SK-N-SH (cell line): ENCODE results near the gene TUT7. TPM values are rescaled to one million over a fixed set of nuclear protein-coding genes. Genes with fewer than 3 reads are reported as not detected.

Source experiments
- CTCF ChIA-PET: fragments of 300-600, 350-600 bp; formaldehyde crosslinking; extraction: SDS; loops from one replicate; lab custom pipeline; 2021; lab: Yijun Ruan, JAX
- POLR2A ChIA-PET: fragments of 350-600 bp; sonication (Branson Sonifier 250); formaldehyde crosslinking; extraction: SDS; loops from one replicate; lab custom pipeline; 2020; ENCODE audit warnings: antibody characterized with exemption, inconsistent platforms; lab: Yijun Ruan, JAX
- DNase-seq: peaks from one replicate; pipeline ENCODE4 v3.0.0; 2012
- H2AFZ ChIP-seq: fragments of 200-600 bp; sonication (generic); 2 replicates; pipeline ENCODE4 v1.8.1; 2016; ENCODE audit warnings: antibody characterized with exemption, mild to moderate bottlenecking, low read depth
- H3F3A ChIP-seq: fragments of 200-600 bp; sonication (generic); replicated peaks from 2 replicates; pipeline ENCODE3; 2016; ENCODE audit warnings: antibody characterized with exemption, mild to moderate bottlenecking; ENCODE audit not compliant: insufficient read depth
- H3K27ac ChIP-seq, 2 experiments: fragments of 200-500 bp in 1 of 2; fragments of 200-600 bp in 1 of 2; sonication (Bioruptor generic) in 1 of 2; sonication (generic), shearing (Covaris generic) in 1 of 2; 2 replicates each; pipeline versions ENCODE4 v1.5.1 to v1.6.1; 2014 to 2016; ENCODE audit warnings: low read depth in 2 of 2, inconsistent platforms in 1 of 2, low read length in 1 of 2, mild to moderate bottlenecking in 1 of 2, mixed read lengths in 1 of 2
- H3K27me3 ChIP-seq: fragments of 200-600 bp; sonication (generic), shearing (Covaris generic); 2 replicates; pipeline ENCODE4 v1.6.1; 2016; ENCODE audit warnings: mixed run types; ENCODE audit not compliant: insufficient read depth
- H3K36me3 ChIP-seq, 2 experiments: fragments of 200-500 bp in 1 of 2; fragments of 200-600 bp in 1 of 2; sonication (Bioruptor generic) in 1 of 2; sonication (generic) in 1 of 2; replicated peaks in 1 of 2; 2 replicates each; pipeline versions ENCODE3 to v1.5.1; 2014 to 2016; ENCODE audit warnings: low read length in 1 of 2, mild to moderate bottlenecking in 1 of 2; ENCODE audit not compliant: insufficient read depth in 2 of 2, control insufficient read depth in 1 of 2
- H3K4me1 ChIP-seq, 2 experiments: fragments of 200-500 bp in 1 of 2; fragments of 200-600 bp in 1 of 2; sonication (Bioruptor generic) in 1 of 2; sonication (generic), shearing (Covaris generic) in 1 of 2; 2 replicates each; pipeline versions ENCODE4 v1.5.1 to v1.6.1; 2014 to 2016; ENCODE audit warnings: low read depth in 1 of 2, low read length in 1 of 2, mixed run types in 1 of 2; ENCODE audit not compliant: insufficient read depth in 2 of 2, control insufficient read depth in 1 of 2
- H3K4me2 ChIP-seq: fragments of 200-600 bp; sonication (generic), shearing (Covaris generic); 2 replicates; pipeline ENCODE4 v1.6.1; 2017; ENCODE audit warnings: mixed run types
- H3K4me3 ChIP-seq, 2 experiments: fragments of 200-500 bp in 1 of 2; fragments of 200-600 bp in 1 of 2; sonication (Bioruptor generic) in 1 of 2; sonication (generic), shearing (Covaris generic) in 1 of 2; 2 replicates each; pipeline versions ENCODE4 v1.5.1 to v1.8.1; 2014 to 2016; ENCODE audit warnings: low read depth in 2 of 2, inconsistent platforms in 1 of 2, low read length in 1 of 2, mild to moderate bottlenecking in 1 of 2, mixed read lengths in 1 of 2, moderate library complexity in 1 of 2
- H3K79me2 ChIP-seq: fragments of 200-600 bp; sonication (generic); 2 replicates; pipeline ENCODE4 v1.8.1; 2017; ENCODE audit warnings: mild to moderate bottlenecking; ENCODE audit not compliant: insufficient read depth
- H3K9ac ChIP-seq: fragments of 200-600 bp; sonication (generic); 2 replicates; pipeline ENCODE4 v1.6.1; 2017; ENCODE audit warnings: mixed run types
- H3K9me2 ChIP-seq: fragments of 200-600 bp; sonication (generic); 2 replicates; pipeline ENCODE4 v1.6.1; 2017; ENCODE audit warnings: mixed run types
- H3K9me3 ChIP-seq: fragments of 200-600 bp; sonication (generic); 2 replicates; pipeline ENCODE4 v1.6.1; 2017; ENCODE audit warnings: mixed run types, mild to moderate bottlenecking, moderate library complexity
- H4K20me1 ChIP-seq: fragments of 200-600 bp; sonication (generic); 2 replicates; pipeline ENCODE4 v1.6.1; 2017; ENCODE audit warnings: mild to moderate bottlenecking, mixed run types; ENCODE audit not compliant: insufficient read depth
- EZH2phosphoT487 ChIP-seq: fragments of 200-600 bp; sonication (generic); IDR thresholded peaks from 2 replicates; pipeline ENCODE4 v1.6.1; 2017; ENCODE audit warnings: low read depth, mixed run types, mild to moderate bottlenecking, antibody characterized with exemption, moderate library complexity, borderline replicate concordance
- FOSL2 ChIP-seq: IDR thresholded peaks from 2 replicates; pipeline ENCODE4 v1.4.0; 2012; ENCODE audit warnings: low read depth, mild to moderate bottlenecking, moderate library complexity, borderline replicate concordance
- TCF12 ChIP-seq: IDR thresholded peaks from 2 replicates; pipeline ENCODE4 v1.4.0; 2012
- WGBS: methylation state at CpG from one replicate; pipeline ENCODE4 v1.1.6; 2017; ENCODE audit warnings: low lambda C conversion rate; 5-methylcytosine and 5-hydroxymethylcytosine counted together
- polyA plus RNA-seq, 3 experiments: library from polyadenylated mRNA; depleted of rRNA; stranded (reverse); fragments of >200 nt; gene quantifications; 2 replicates each; pipeline ENCODE4 v1.2.3, GENCODE V29; 2012
- TF ChIP-seq, protein P1 (sequence below): IDR thresholded peaks from 2 replicates; pipeline ENCODE4; 2012
- TF ChIP-seq, protein P2 (sequence below): fragments of 150-350 bp; IDR thresholded peaks from 2 replicates; pipeline ENCODE4 v1.6.1; 2016; ENCODE audit warnings: mild to moderate bottlenecking, low read depth, low read length

The TUT7 gene
- polyA plus RNA-seq, 1 of the 3 experiments (the other 2 are of a cell fraction) = 6.7 TPM

DNA sequence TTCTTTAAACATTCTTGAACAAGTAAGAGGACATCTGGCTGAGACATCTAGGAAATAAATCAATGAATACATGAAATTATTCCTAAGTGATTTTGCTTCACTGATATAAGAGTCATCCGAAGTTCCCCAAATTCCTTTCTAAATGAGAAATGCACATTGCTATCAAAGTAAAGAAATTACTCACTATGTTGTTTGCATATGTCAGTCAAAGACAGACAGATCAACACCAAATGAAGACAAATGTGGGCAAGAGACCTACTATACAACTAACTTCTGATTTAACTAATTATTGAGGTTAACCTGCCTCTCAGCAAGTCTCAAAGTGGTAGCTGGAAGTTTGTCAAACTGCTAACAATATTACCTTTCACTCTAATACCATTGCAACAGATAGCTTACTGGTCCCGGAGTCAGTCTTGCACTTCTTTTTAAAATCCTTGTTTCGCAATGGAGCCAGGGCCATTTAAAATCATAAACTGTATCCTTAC lies 13.2 kb downstream of the TUT7 start:
- DNase-seq = no peak
- TF ChIP-seq EZH2phosphoT487 (no peak), TCF12 (peak; percentile 31), FOSL2 (peak; percentile 35; the same call in 1 of the 2 replicates)
- TF ChIP-seq, protein P1, sequence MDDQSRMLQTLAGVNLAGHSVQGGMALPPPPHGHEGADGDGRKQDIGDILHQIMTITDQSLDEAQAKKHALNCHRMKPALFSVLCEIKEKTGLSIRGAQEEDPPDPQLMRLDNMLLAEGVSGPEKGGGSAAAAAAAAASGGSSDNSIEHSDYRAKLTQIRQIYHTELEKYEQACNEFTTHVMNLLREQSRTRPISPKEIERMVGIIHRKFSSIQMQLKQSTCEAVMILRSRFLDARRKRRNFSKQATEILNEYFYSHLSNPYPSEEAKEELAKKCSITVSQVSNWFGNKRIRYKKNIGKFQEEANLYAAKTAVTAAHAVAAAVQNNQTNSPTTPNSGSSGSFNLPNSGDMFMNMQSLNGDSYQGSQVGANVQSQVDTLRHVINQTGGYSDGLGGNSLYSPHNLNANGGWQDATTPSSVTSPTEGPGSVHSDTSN = peak; percentile 75
- no peaks in the 10 kb centered on the region for H3K9me2 ChIP-seq
- WGBS = 51% methylated on average over 3 of the region's 3 CpGs
- peaks cover 0 to 7% of the 10 kb centered on the region in 2 experiments; a peak in 1 of 4 replicates for H3K4me1 ChIP-seq
- H3K4me3 ChIP-seq = no peak overlapping the region
- CTCF ChIA-PET = interaction anchor here (1.0 kb wide), 1 partner anchor 93 kb away, joined by 3 read pairs; no protein-coding TSS in a partner anchor
- POLR2A ChIA-PET = no interaction called here
- peaks cover 81 to 86% of the 10 kb centered on the region in 2 experiments for H3K36me3 ChIP-seq
- no peak overlapping the region for H3K9ac ChIP-seq
- no peak overlapping the region for H2AFZ ChIP-seq
- no peaks in the 10 kb centered on the region for H3K9me3 ChIP-seq
- H3K79me2 ChIP-seq = peaks cover 10% of the 10 kb centered on the region
- H3F3A ChIP-seq = peaks cover 21% of the 10 kb centered on the region
- H3K27me3 ChIP-seq = no peaks in the 10 kb centered on the region
- H3K27ac ChIP-seq = peak overlapping the region in 1 of 2 experiments; percentile 31; a peak in 2 of 4 replicates
- H4K20me1 ChIP-seq = no peaks in the 10 kb centered on the region
- H3K4me2 ChIP-seq = no peak overlapping the region

DNA sequence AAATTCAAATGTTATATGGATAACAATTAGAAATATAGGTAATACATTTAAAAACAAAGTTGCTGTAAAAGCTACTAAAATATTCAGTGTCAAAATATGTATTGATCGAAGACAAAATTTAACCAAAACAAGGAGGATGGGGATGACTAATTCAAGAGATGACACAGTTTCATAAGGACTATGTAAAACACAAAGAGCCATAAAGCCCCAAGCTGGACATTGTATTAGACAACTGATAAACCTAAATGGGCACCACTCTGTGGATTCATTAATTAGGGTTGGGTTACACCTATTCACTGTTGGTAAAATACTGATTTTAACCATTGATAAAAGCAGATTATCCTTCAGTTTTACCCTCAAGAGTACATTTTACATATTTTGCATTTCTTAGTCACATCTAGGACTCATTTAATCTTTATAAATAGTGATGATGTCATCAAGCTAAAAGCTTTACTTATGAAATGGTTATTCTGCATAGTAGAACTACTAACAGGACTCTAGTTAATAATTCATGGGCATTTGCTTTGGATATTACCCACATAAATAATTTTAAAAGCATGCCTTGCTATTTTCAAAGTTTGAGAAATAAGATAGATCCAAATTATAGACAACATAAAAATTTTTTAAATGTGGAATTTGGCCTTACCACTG lies 13.7 kb downstream of the TUT7 start:
- H3K4me3 ChIP-seq = no peak overlapping the region
- H3K9ac ChIP-seq = no peak overlapping the region
- WGBS = 82% methylated on average over 1 of the region's 1 CpG
- H3F3A ChIP-seq = peaks cover 21% of the 10 kb centered on the region
- H3K9me3 ChIP-seq = no peaks in the 10 kb centered on the region
- H4K20me1 ChIP-seq = no peaks in the 10 kb centered on the region
- TF ChIP-seq, protein P2, sequence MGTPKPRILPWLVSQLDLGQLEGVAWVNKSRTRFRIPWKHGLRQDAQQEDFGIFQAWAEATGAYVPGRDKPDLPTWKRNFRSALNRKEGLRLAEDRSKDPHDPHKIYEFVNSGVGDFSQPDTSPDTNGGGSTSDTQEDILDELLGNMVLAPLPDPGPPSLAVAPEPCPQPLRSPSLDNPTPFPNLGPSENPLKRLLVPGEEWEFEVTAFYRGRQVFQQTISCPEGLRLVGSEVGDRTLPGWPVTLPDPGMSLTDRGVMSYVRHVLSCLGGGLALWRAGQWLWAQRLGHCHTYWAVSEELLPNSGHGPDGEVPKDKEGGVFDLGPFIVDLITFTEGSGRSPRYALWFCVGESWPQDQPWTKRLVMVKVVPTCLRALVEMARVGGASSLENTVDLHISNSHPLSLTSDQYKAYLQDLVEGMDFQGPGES = no peak
- 0 out of 2 replicates have a peak, but pooled peaks have one; percentile 12 for TF ChIP-seq FOSL2
- H3K4me1 ChIP-seq = peaks cover 0 to 7% of the 10 kb centered on the region in 2 experiments; a peak in 1 of 4 replicates
- no peaks in the 10 kb centered on the region for H3K27me3 ChIP-seq
- peaks cover 81 to 86% of the 10 kb centered on the region in 2 experiments for H3K36me3 ChIP-seq
- ChIA-PET CTCF (interaction anchor here (1.0 kb wide), 1 partner anchor 92 kb away, joined by 3 read pairs; no protein-coding TSS in a partner anchor), POLR2A (no interaction called here)
- no peak overlapping the region for H2AFZ ChIP-seq
- peak overlapping the region in 1 of 2 experiments; percentile 31; a peak in 2 of 4 replicates for H3K27ac ChIP-seq
- H3K4me2 ChIP-seq = no peak overlapping the region
- H3K79me2 ChIP-seq = peaks cover 5% of the 10 kb centered on the region; the same call in 1 of the 2 replicates
- DNase-seq = no peak
- no peaks in the 10 kb centered on the region for H3K9me2 ChIP-seq
